Neural cell (in vitro differentiated cells): ENCODE measurements around the gene GFAP.

Experiments used
- CTCF ChIP-seq: fragments of 450-650 bp; IDR thresholded peaks from 2 replicates; pipeline ENCODE4 v1.5.1; 2014; ENCODE audit warnings: antibody characterized with exemption, mild to moderate bottlenecking, moderate library complexity; ENCODE audit not compliant: poor library complexity, severe bottlenecking
- EP300 ChIP-seq: fragments of 450-650 bp; conservative IDR thresholded peaks from 2 replicates; pipeline ENCODE4 v1.6.1; 2014; ENCODE audit warnings: antibody characterized with exemption, mild to moderate bottlenecking, moderate library complexity; ENCODE audit not compliant: poor library complexity, severe bottlenecking
- POLR2AphosphoS5 ChIP-seq: IDR thresholded peaks from 2 replicates; pipeline ENCODE4 v1.6.1; 2012
- RAD21 ChIP-seq: fragments of 450-650 bp; conservative IDR thresholded peaks from 2 replicates; pipeline ENCODE4 v1.6.1; 2014; ENCODE audit warnings: antibody characterized with exemption, mild to moderate bottlenecking, moderate library complexity

GRCh38 chr17:44877121-44877520 lies 38.2 kb downstream of the GFAP start:
- TF ChIP-seq CTCF (no peak), EP300 (no peak), POLR2AphosphoS5 (no peak), RAD21 (no peak)
